Astrocyte (in vitro differentiated cells and primary cell): ENCODE results near the gene GPR21. TPM values are rescaled to one million over a fixed set of nuclear protein-coding genes. Genes with fewer than 3 reads are reported as not detected.

Experiments used
- DNase-seq: peaks from one replicate; pipeline ENCODE4 v3.0.0-alpha.2; 2010; ENCODE audit warnings: low read depth
- FAIRE-seq: peaks from 2 replicates; lab custom pipeline; 2011; peaks lifted over from hg19 to GRCh38; lab: Jason Lieb, UNC
- H2AFZ ChIP-seq: 2 replicates; pipeline ENCODE4 v1.6.0; 2012; ENCODE audit warnings: low read depth, low read length, inconsistent platforms
- H3K27ac ChIP-seq: 2 replicates; pipeline ENCODE4 v1.5.1; 2011; ENCODE audit warnings: low read depth, low read length, inconsistent platforms
- H3K27me3 ChIP-seq: 2 replicates; pipeline ENCODE4 v1.6.0; 2011; ENCODE audit warnings: low read length, inconsistent platforms; ENCODE audit not compliant: insufficient read depth
- H3K36me3 ChIP-seq: 2 replicates; pipeline ENCODE4 v1.5.1; 2011; ENCODE audit warnings: low read length, inconsistent platforms; ENCODE audit not compliant: insufficient read depth
- H3K4me1 ChIP-seq: 2 replicates; pipeline ENCODE4 v1.5.1; 2011; ENCODE audit warnings: low read length, inconsistent platforms; ENCODE audit not compliant: insufficient read depth
- H3K4me2 ChIP-seq: 2 replicates; pipeline ENCODE4 v1.6.0; 2012; ENCODE audit warnings: low read length, inconsistent platforms
- H3K4me3 ChIP-seq: 2 replicates; pipeline ENCODE4 v1.5.1; 2011; ENCODE audit warnings: low read depth, mild to moderate bottlenecking, low read length, inconsistent platforms; ENCODE audit not compliant: insufficient read depth
- H3K79me2 ChIP-seq: 2 replicates; pipeline ENCODE4 v1.6.0; 2012; ENCODE audit warnings: mild to moderate bottlenecking, low read length, inconsistent platforms; ENCODE audit not compliant: insufficient read depth
- H3K9ac ChIP-seq: 2 replicates; pipeline ENCODE4 v1.6.0; 2012; ENCODE audit warnings: mild to moderate bottlenecking, low read length, inconsistent platforms
- H3K9me3 ChIP-seq: 2 replicates; pipeline ENCODE4 v1.5.1; 2012; ENCODE audit warnings: low read depth, mild to moderate bottlenecking, low read length, inconsistent platforms; ENCODE audit not compliant: insufficient read depth
- H4K20me1 ChIP-seq: 2 replicates; pipeline ENCODE4 v1.6.0; 2012; ENCODE audit warnings: low read length, inconsistent platforms; ENCODE audit not compliant: insufficient read depth
- H3K27ac Mint-ChIP-seq: one replicate; pipeline ENCODE4 v1.8.0; 2021; ENCODE audit warnings: mild to moderate bottlenecking, mixed read lengths; ENCODE audit not compliant: unreplicated experiment
- H3K27me3 Mint-ChIP-seq: one replicate; pipeline ENCODE4 v1.8.0; 2021; ENCODE audit warnings: low read depth, mixed read lengths; ENCODE audit not compliant: unreplicated experiment
- H3K36me3 Mint-ChIP-seq: one replicate; pipeline ENCODE4 v1.8.0; 2021; ENCODE audit warnings: low read depth, mixed read lengths; ENCODE audit not compliant: unreplicated experiment
- H3K4me1 Mint-ChIP-seq: one replicate; pipeline ENCODE4 v1.8.0; 2021; ENCODE audit warnings: low read depth, mixed read lengths; ENCODE audit not compliant: unreplicated experiment
- H3K4me3 Mint-ChIP-seq: one replicate; pipeline ENCODE4 v1.8.0; 2021; ENCODE audit warnings: mild to moderate bottlenecking, moderate library complexity, mixed read lengths; ENCODE audit not compliant: unreplicated experiment
- H3K9me3 Mint-ChIP-seq: one replicate; pipeline ENCODE4 v1.8.0; 2021; ENCODE audit warnings: mild to moderate bottlenecking, mixed read lengths; ENCODE audit not compliant: unreplicated experiment
- EZH2 ChIP-seq: IDR thresholded peaks from 2 replicates; pipeline ENCODE4 v1.6.1; 2012; ENCODE audit warnings: mild to moderate bottlenecking, low read length, inconsistent platforms; ENCODE audit not compliant: insufficient read depth
- total RNA-seq: library from RNA; stranded (reverse); gene quantifications from 2 replicates; pipeline ENCODE4 v1.2.1, GENCODE V29; 2021
- TF ChIP-seq, protein P1 (sequence below): IDR thresholded peaks from 2 replicates; pipeline ENCODE4 v1.5.1; 2011; ENCODE audit warnings: low read depth, mild to moderate bottlenecking, inconsistent platforms, low read length, moderate library complexity; ENCODE audit not compliant: insufficient read depth

The GPR21 gene
- total RNA-seq, 1 donor from 2014 or later, result 1.6 TPM

DNA sequence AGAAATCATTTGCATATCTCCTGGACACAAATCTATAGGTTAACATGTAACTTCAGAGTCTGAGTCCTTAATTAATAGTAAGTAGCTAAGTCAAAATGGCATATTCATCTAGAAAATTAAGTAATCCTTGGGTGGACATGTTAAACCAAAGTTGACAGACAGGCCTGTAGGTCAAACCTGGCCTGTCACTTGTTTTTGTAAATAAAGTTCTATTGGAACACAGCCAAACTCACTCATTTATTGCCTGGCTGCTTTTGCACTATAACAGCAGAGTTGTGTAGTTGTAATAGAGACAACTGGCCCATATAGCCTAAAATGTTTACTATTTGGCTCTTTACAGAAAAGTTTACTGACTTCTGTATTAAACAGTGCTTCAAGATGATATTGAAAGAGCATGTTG is 24.6 kb upstream of the GPR21 start:
- peaks cover 11% of the 10 kb centered on the region for H3K36me3 Mint-ChIP-seq
- no peak for FAIRE-seq

GRCh38 chr9:123011380-123011779 is 22.1 kb upstream of the GPR21 start:
- H3K4me1 ChIP-seq, result no peaks in the 10 kb centered on the region
- H3K9me3 ChIP-seq, result no peaks in the 10 kb centered on the region
- Mint-ChIP-seq H3K27me3 (no peaks in the 10 kb centered on the region), H3K9me3 (peaks cover 3% of the 10 kb centered on the region), H3K36me3 (peaks cover 16% of the 10 kb centered on the region), H3K27ac (no peak overlapping the region), H3K4me3 (no peak overlapping the region), H3K4me1 (peaks cover 5% of the 10 kb centered on the region)
- H3K36me3 ChIP-seq, result peaks cover 22% of the 10 kb centered on the region
- no peaks in the 10 kb centered on the region for H3K79me2 ChIP-seq
- H3K4me2 ChIP-seq, result no peak overlapping the region
- H3K27me3 ChIP-seq, result no peaks in the 10 kb centered on the region
- no peaks in the 10 kb centered on the region for H4K20me1 ChIP-seq
- no peak overlapping the region for H3K4me3 ChIP-seq
- H3K27ac ChIP-seq, result no peak overlapping the region
- TF ChIP-seq, protein P1, sequence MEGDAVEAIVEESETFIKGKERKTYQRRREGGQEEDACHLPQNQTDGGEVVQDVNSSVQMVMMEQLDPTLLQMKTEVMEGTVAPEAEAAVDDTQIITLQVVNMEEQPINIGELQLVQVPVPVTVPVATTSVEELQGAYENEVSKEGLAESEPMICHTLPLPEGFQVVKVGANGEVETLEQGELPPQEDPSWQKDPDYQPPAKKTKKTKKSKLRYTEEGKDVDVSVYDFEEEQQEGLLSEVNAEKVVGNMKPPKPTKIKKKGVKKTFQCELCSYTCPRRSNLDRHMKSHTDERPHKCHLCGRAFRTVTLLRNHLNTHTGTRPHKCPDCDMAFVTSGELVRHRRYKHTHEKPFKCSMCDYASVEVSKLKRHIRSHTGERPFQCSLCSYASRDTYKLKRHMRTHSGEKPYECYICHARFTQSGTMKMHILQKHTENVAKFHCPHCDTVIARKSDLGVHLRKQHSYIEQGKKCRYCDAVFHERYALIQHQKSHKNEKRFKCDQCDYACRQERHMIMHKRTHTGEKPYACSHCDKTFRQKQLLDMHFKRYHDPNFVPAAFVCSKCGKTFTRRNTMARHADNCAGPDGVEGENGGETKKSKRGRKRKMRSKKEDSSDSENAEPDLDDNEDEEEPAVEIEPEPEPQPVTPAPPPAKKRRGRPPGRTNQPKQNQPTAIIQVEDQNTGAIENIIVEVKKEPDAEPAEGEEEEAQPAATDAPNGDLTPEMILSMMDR, result no peak
- no peak for TF ChIP-seq EZH2
- FAIRE-seq, result no peak
- H2AFZ ChIP-seq, result no peak overlapping the region
- no peak overlapping the region for H3K9ac ChIP-seq
- DNase-seq, result no peak

More for the DNA sequence above, 24.6 kb upstream of the GPR21 start:
- DNase-seq, result no peak
- H3K4me1 ChIP-seq, result peaks cover 3% of the 10 kb centered on the region
- H3K4me3 ChIP-seq, result no peak overlapping the region
- no peak overlapping the region for H3K9ac ChIP-seq
- Mint-ChIP-seq H3K9me3 (peaks cover 3% of the 10 kb centered on the region), H3K27ac (no peak overlapping the region), H3K4me1 (peaks cover 10% of the 10 kb centered on the region), H3K27me3 (no peaks in the 10 kb centered on the region), H3K4me3 (no peak overlapping the region)
- H3K36me3 ChIP-seq, result peaks cover 14% of the 10 kb centered on the region
- no peaks in the 10 kb centered on the region for H3K27me3 ChIP-seq
- no peak overlapping the region for H3K27ac ChIP-seq
- no peaks in the 10 kb centered on the region for H3K9me3 ChIP-seq
- no peaks in the 10 kb centered on the region for H3K79me2 ChIP-seq
- TF ChIP-seq EZH2, result no peak
- TF ChIP-seq, protein P1, result no peak
- H2AFZ ChIP-seq, result no peak overlapping the region
- no peak overlapping the region for H3K4me2 ChIP-seq
- H4K20me1 ChIP-seq, result no peaks in the 10 kb centered on the region

- Mint-ChIP-seq H3K36me3 (peaks cover 16% of the 10 kb centered on the region), H3K27me3 (no peaks in the 10 kb centered on the region), H3K9me3 (peaks cover 3% of the 10 kb centered on the region), H3K4me1 (peaks cover 5% of the 10 kb centered on the region), H3K4me3 (no peak overlapping the region), H3K27ac (no peak overlapping the region)
- H2AFZ ChIP-seq, result no peak overlapping the region
- H3K4me3 ChIP-seq, result no peak overlapping the region
- FAIRE-seq, result no peak
- no peak for DNase-seq
- H3K9ac ChIP-seq, result no peak overlapping the region
- H3K4me1 ChIP-seq, result no peaks in the 10 kb centered on the region
- H4K20me1 ChIP-seq, result no peaks in the 10 kb centered on the region
- H3K9me3 ChIP-seq, result no peaks in the 10 kb centered on the region
- no peaks in the 10 kb centered on the region for H3K27me3 ChIP-seq
- no peak for TF ChIP-seq EZH2
- TF ChIP-seq, protein P1, result no peak
- H3K4me2 ChIP-seq, result no peak overlapping the region
- H3K79me2 ChIP-seq, result no peaks in the 10 kb centered on the region
- H3K36me3 ChIP-seq, result peaks cover 26% of the 10 kb centered on the region
- H3K27ac ChIP-seq, result no peak overlapping the region
These were observed 21.5 kb upstream of the GPR21 start for GRCh38 chr9:123011878-123012528.
